Prostate gland (tissue), 2 donors: Measurements from ENCODE around the gene KPTN.

Experiments
- POLR2A ChIP-seq: fragments of 450-650 bp; IDR thresholded peaks from one replicate; pipeline ENCODE4 v1.6.1; 2016; ENCODE audit warnings: antibody characterized with exemption, mild to moderate bottlenecking
- TF ChIP-seq, protein P1 (sequence below), 4 experiments: fragments of 200-600 bp in 2 of 4; fragments of 450-650 bp in 2 of 4; sonication (generic) in 2 of 4; IDR thresholded peaks; 1 replicate in 3 of 4; 2 replicates in 1 of 4; pipeline ENCODE4 v1.5.1; 2016 to 2019; ENCODE audit warnings: antibody characterized with exemption in 4 of 4, mild to moderate bottlenecking in 2 of 4, moderate library complexity in 2 of 4

DNA sequence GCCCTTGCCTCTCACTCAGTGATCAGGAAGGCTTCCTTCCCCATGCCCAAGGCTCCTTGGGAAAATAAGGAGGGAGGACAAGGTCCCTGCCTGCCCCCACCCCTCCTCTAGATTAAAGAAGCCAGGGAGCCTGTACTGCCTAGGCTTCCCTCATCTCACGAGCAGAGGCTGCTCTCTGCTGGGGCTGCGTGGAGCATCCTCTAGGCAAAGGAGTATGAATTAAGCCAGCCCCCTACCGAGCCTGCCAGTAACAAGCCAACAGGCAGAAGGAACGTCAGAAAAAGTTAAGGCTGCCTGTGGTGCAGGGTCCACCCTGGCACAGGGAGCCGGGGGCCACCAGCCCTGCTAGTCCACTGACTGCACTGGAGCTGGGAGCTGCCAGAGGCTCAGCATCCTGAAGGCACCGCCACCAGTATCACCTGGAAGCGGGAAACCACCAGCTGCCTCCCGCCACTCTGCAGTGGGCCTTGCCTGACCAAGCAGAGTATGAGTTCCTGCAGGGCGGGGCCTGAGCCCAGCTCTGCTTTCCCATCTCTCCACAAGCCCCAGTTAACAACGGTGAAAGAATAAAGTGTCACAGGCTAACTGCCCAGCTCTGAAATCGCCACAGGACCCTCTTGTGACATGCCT, 24.0 kb upstream of the KPTN start:
- TF ChIP-seq, protein P1, sequence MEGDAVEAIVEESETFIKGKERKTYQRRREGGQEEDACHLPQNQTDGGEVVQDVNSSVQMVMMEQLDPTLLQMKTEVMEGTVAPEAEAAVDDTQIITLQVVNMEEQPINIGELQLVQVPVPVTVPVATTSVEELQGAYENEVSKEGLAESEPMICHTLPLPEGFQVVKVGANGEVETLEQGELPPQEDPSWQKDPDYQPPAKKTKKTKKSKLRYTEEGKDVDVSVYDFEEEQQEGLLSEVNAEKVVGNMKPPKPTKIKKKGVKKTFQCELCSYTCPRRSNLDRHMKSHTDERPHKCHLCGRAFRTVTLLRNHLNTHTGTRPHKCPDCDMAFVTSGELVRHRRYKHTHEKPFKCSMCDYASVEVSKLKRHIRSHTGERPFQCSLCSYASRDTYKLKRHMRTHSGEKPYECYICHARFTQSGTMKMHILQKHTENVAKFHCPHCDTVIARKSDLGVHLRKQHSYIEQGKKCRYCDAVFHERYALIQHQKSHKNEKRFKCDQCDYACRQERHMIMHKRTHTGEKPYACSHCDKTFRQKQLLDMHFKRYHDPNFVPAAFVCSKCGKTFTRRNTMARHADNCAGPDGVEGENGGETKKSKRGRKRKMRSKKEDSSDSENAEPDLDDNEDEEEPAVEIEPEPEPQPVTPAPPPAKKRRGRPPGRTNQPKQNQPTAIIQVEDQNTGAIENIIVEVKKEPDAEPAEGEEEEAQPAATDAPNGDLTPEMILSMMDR (IDR thresholded peaks at IDR 0.05) = no peak
- TF ChIP-seq POLR2A = no peak
